Psoas muscle (tissue), 8 donors: ENCODE measurements around the gene INKA2. TPM values are rescaled to one million over a fixed set of nuclear protein-coding genes. Genes with fewer than 3 reads are reported as not detected.

Experiments used
- ATAC-seq, 4 donors: fragments of 200-7000 bp; cut with Tn5 transposase; one replicate each; pipeline ENCODE4 v1.9.1; 2020; ENCODE audit warnings: moderate library complexity in 3 of 4, mild to moderate bottlenecking in 2 of 4
- DNase-seq, 2 donors: peaks; one replicate each; pipeline ENCODE4 v3.0.0-alpha.2; 2020
- H3K27ac ChIP-seq: fragments of 200-600 bp; one replicate; pipeline ENCODE4 v1.8.0; 2022
- H3K27me3 ChIP-seq, 3 donors: fragments of 200-600 bp in 1 of 3; one replicate each; pipeline versions ENCODE4 v1.6.1 to v1.8.0; 2013 to 2022; ENCODE audit warnings: low read length in 2 of 3, mild to moderate bottlenecking in 2 of 3, moderate library complexity in 1 of 3; ENCODE audit not compliant: insufficient read depth in 3 of 3
- H3K36me3 ChIP-seq, 2 donors: fragments of 200-600 bp in 1 of 2; one replicate each; pipeline versions ENCODE4 v1.6.1 to v1.8.0; 2013 to 2022; ENCODE audit warnings: low read depth in 1 of 2, mild to moderate bottlenecking in 1 of 2, moderate library complexity in 1 of 2; ENCODE audit not compliant: insufficient read depth in 1 of 2
- H3K4me1 ChIP-seq: fragments of 200-600 bp; one replicate; pipeline ENCODE4 v1.8.0; 2022
- H3K4me3 ChIP-seq: fragments of 200-600 bp; one replicate; pipeline ENCODE4 v1.8.0; 2022; ENCODE audit warnings: mild to moderate bottlenecking
- H3K9me3 ChIP-seq: fragments of 200-600 bp; one replicate; pipeline ENCODE4 v1.8.0; 2022
- CTCF ChIP-seq: fragments of 200-600 bp; IDR thresholded peaks from one replicate; pipeline ENCODE4 v1.8.0; 2022; ENCODE audit warnings: antibody characterized with exemption
- WGBS, 3 donors: extraction: QIAGEN DNeasy Blood & Tissue Kit; methylation state at CpG; one replicate each; pipeline versions ENCODE4 v1.1.6 to v1.1.7; 2013; 5-methylcytosine and 5-hydroxymethylcytosine counted together
- intact Hi-C, 2 donors: fragments of 100-400 bp; cut with DNase I; formaldehyde crosslinking; loops; one replicate each; pipeline versions ENCODE4 v1.11.0 to v1.14.2; 2022
- polyA plus RNA-seq, 3 donors: library from polyadenylated mRNA; stranded (reverse); fragments of 200-250 nt; gene quantifications; one replicate each; pipeline ENCODE4 v1.2.3, GENCODE V29; 2013
- total RNA-seq, 4 donors: library from RNA; stranded (reverse); fragmentation: NEBNext Ultra II Directional in 2 of 4; extraction: Animal tissue kit (Norgen Biotek cat#: 25700) in 2 of 4; gene quantifications; one replicate each; pipeline versions ENCODE4 v1.2.1 to v1.2.4, GENCODE V29; 2021 to 2023
- donor health status: healthy with polysubstance abuse.
- donor health status: DM: no; HTN: no; CAD: no; lungs with moderate emphysema.
- donor health status: Bipolar disorder and iron deficiency.
- donor health status: healthy.
- donor health status: DM: yes; HTN: yes; CAD: no.
- donor health status: DM: no; HTN: no; CAD: no.
- donor health status: DM: no; HTN: no; CAD: no.
- donor health status: DM: yes; HTN: yes; CAD: no.

INKA2 gene
- total and polyA plus RNA-seq, 7 donors = 1.6 to 15.0 (median 7.4) TPM

- H3K4me1 ChIP-seq = peaks cover 10% of the 10 kb centered on the region
- H3K36me3 ChIP-seq = peaks cover 3 to 59% of the 10 kb centered on the region in 2 donors
- TF ChIP-seq CTCF = no peak
- no peak for DNase-seq
- no peak overlapping the region for H3K4me3 ChIP-seq
- peak overlapping the region; percentile 50 for H3K27ac ChIP-seq
- no peaks in the 10 kb centered on the region for H3K9me3 ChIP-seq
- intact Hi-C loops = loop anchor here (5.0 to 10.0 kb wide), 3 partner anchors 261 to 286 kb away; no protein-coding TSS in a partner anchor
- H3K27me3 ChIP-seq = no peaks in the 10 kb centered on the region
- peak in 1 of 4 donors; percentile 27 for ATAC-seq
These were observed 29.4 kb upstream of the INKA2 start for GRCh38 chr1:111768625-111769024.

GRCh38 chr1:111768023-111768422 lies 28.8 kb upstream of the INKA2 start:
- H3K27me3 ChIP-seq = no peaks in the 10 kb centered on the region
- peaks cover 6 to 64% of the 10 kb centered on the region in 2 donors for H3K36me3 ChIP-seq
- TF ChIP-seq CTCF = no peak
- DNase-seq = no peak
- H3K27ac ChIP-seq = no peak overlapping the region
- H3K4me3 ChIP-seq = no peak overlapping the region
- no peak for ATAC-seq
- intact Hi-C loops = loop anchor here (5.0 to 10.0 kb wide), 3 partner anchors 261 to 286 kb away; no protein-coding TSS in a partner anchor
- H3K9me3 ChIP-seq = no peaks in the 10 kb centered on the region
- peaks cover 10% of the 10 kb centered on the region for H3K4me1 ChIP-seq

GRCh38 chr1:111762332-111762731 lies 23.1 kb upstream of the INKA2 start:
- no peak for ATAC-seq
- TF ChIP-seq CTCF = no peak
- Histone ChIP-seq H3K27ac (no peak overlapping the region), H3K4me1 (peaks cover 2% of the 10 kb centered on the region), H3K9me3 (no peaks in the 10 kb centered on the region), H3K4me3 (no peak overlapping the region), H3K27me3 (no peaks in the 10 kb centered on the region), H3K36me3 (peaks cover 15 to 91% of the 10 kb centered on the region in 2 donors)
- 93 to 97% (median 94%) methylated on average over 2 of the region's 2 CpGs for WGBS, 3 donors
- DNase-seq = no peak
- intact Hi-C loops = loop anchor here in 1 of 2 donors (10.0 kb wide), 1 partner anchor 278 kb away; no protein-coding TSS in a partner anchor

GRCh38 chr1:111761717-111762116 lies 22.5 kb upstream of the INKA2 start:
- H3K4me1 ChIP-seq = peaks cover 8% of the 10 kb centered on the region
- intact Hi-C loops = loop anchor here in 1 of 2 donors (10.0 kb wide), 1 partner anchor 277 kb away; no protein-coding TSS in a partner anchor
- no peaks in the 10 kb centered on the region for H3K9me3 ChIP-seq
- ATAC-seq = no peak
- H3K36me3 ChIP-seq = peaks cover 15 to 89% of the 10 kb centered on the region in 2 donors
- H3K4me3 ChIP-seq = no peak overlapping the region
- WGBS, 3 donors = 96 to 97% (median 97%) methylated on average over 2 of the region's 2 CpGs
- H3K27ac ChIP-seq = no peak overlapping the region
- TF ChIP-seq CTCF = no peak
- H3K27me3 ChIP-seq = no peaks in the 10 kb centered on the region
- no peak for DNase-seq

GRCh38 chr1:111758373-111758772 lies 19.2 kb upstream of the INKA2 start:
- Histone ChIP-seq H3K27ac (no peak overlapping the region), H3K4me1 (peaks cover 21% of the 10 kb centered on the region), H3K9me3 (no peaks in the 10 kb centered on the region), H3K27me3 (no peaks in the 10 kb centered on the region), H3K4me3 (no peak overlapping the region), H3K36me3 (peaks cover 15 to 56% of the 10 kb centered on the region in 2 donors)
- TF ChIP-seq CTCF = no peak
- WGBS, 3 donors = 73 to 75% (median 73%) methylated on average over 2 of the region's 2 CpGs
- intact Hi-C loops = no loop called here
- ATAC-seq (no peak), DNase-seq (no peak)
